Hematopoietic multipotent progenitor cell (in vitro differentiated cells): ENCODE data around the gene LMLN. TPM values are rescaled to one million over a fixed set of nuclear protein-coding genes. Genes with fewer than 3 reads are reported as not detected.
"Not testable (repeated sequence)": the region's sequence is repeated elsewhere in the genome, so short reads cannot be mapped to it uniquely, and the experiment has no call there.

Experiments
- DNase-seq, 3 donors: peaks; one replicate each; pipeline ENCODE4 v3.0.0-alpha.2; 2011 to 2015; ENCODE audit warnings: low read depth in 2 of 3, low spot score in 2 of 3
- total RNA-seq: library from RNA; depleted of rRNA; stranded (reverse); fragments of >200 nt; gene quantifications from one replicate; pipeline ENCODE4 v1.2.3, GENCODE V29; 2012

LMLN gene
- total RNA-seq, 1 donor = 4.3 TPM

- DNase-seq = no peak
Observed at GRCh38 chr3:198025644-198026043, 65.6 kb downstream of the LMLN start.

GRCh38 chr3:198026620-198027019, 66.6 kb downstream of the LMLN start:
- DNase-seq = no peak

DNA sequence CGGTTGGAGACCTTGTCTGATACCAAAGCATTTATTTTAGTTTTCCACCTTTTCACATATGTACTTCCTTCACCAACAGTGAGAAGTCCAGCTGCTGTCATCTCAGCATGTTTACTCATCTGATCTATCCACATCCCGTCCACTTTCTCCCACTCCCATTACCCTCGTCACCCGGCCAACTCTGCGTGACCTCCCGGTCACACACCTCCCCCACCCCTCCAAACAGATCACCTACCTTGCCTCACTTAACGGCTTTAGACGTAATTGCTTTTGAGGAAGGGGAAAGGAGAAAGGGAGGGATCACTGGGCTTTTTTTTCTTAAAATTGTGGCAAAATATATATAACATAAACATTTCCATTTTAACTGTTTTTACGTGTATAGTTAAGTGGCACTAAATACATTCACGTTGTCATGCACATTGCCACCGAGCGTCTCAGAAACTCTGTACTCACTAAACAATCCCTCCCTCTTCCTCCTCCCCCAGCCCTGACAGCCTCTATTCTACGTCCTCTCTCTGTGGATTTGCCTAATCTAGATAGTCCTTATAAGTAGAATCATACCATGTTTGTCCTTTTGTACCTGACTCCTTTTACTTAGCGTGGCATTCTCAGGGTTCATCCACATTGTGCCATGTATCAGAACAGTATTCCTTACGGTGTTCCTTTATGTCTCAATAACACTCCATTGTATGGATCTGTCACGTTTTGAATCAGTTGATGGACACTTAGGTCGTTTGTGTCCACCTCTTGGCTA, 67.2 kb downstream of the LMLN start:
- DNase-seq = no peak

DNA sequence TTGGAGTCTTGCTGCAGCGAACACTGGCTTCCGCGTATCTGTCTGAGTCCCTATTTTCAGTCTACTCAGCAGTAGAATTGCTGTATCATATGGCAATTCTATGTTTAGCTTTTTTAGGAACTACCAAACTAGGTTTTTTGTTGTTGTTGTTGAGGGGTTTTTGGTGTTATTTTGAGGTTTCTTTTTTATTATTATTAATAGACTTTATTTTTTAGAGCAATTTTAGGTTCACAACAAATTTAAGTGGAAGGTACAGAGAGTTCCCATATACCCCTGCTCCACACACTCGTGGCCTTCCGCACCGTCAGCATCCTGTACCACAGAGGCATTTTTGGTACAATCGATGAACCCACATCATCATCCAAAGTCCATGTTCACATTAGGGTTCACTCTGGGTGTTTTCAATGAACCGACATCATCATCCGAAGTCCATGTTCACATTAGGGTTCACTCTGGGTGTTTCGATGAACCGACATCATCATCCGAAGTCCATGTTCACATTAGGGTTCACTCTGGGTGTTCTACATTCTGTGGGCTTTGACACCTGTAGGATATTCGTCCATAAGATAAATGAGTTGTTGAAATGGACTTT, 67.9 kb downstream of the LMLN start:
- DNase-seq = no peak

DNA sequence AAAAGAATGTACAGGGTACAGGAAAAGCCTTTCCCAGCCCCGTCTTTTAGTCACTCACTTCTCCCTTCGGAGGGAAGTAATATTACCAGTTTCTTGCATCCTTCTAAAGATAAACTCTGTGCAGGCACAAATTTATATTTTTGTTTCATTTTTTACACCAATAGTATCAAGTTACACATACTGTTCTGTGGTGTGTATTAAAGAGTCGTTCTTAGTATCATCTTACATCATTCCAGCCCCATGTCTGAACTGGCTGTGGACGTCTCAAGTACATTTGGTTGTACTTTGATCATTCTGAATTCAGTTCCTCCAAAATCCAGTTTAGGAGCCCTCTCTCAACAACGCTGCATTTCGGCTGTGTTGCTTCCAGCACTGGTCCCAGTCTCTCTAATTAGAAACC, 68.7 kb downstream of the LMLN start:
- DNase-seq = no peak

- peak in 1 of 3 donors; percentile 6 for DNase-seq
Observed at GRCh38 chr3:198030125-198030524, 70.1 kb downstream of the LMLN start.

DNA sequence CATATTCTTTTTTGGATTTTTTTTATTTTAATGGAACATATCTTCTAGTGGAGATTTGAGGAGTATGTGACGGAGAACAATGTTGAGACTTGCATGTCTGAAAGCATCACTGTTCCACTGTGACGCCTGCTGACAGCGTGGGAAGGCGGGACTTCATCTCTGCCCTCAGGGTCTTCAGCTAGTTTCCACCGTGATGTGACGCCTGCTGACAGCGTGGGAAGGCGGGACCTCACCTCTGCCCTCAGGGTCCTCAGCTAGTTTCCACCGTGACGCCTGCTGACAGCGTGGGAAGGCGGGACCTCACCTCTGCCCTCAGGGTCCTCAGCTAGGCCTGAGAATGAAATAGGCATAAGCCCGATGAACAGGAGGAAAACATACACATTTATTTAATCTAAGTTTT, 70.7 kb downstream of the LMLN start:
- DNase-seq = no peak

DNA sequence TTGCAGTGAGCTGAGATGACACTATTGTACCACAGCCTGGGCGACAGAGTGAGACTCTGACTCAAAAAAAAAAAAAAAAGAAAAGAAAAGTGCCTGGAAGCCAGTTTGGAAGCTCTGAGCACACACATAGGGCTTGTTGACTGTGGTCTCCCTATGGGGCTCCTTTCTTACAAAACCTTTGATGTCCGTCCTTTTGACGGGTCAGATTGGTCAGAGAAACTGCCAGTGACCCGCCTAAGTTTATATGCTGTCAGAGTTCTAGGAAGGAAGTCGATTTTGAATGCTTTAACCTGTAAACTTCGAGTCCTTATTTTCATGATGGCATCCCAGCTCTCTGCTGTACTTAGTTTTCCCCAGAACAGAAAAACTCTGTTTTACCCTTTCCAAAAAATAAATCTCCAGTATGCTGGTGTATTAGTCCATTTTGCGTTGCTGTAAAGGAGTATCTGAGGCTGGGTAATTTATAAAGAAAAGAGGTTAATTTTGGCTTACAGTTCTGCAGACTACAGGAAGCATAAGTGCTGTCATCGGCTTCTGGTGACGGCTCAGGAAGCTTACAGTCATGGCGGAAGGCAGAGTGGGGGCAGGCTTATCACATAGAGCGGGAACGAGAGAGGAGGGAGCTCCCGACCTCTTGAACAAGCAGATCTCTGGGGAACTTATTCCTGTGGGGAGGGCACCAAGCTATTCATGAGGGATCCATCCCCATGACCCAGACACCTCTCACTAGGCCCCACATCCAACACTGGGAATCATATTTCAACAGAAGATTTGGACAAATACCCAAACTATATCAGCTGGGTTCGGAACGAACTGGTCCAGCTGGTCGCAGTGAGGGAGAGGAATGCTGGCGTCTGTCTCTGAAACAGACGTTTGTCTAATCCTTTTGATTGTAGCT, 72.3 kb downstream of the LMLN start:
- DNase-seq = peak in 2 of 3 donors; percentile 26 to 48

DNA sequence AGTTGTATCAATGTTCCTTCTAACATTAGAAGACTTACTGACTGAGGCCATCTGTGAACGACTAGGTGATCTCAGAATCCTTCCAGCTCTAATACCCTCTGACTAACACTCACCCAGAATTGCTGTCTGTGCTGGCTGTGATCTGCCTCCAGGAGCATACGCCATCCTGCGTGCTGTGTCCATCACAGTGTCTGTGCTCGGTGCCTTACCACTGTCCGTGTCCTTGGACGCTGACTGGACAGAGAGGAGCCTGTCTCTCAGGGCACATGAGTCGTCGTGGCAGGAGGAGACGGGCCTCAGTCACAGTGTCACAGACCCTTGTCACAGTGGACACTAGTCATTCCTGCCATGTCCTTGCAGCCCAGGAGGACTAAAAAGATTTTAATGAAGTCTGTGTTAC, 83.1 kb downstream of the LMLN start:
- no peak for DNase-seq

GRCh38 chr3:198046120-198046857, 86.3 kb downstream of the LMLN start:
- no peak for DNase-seq

- no peak for DNase-seq
Observed at GRCh38 chr3:198048445-198048844, 88.4 kb downstream of the LMLN start.

DNA sequence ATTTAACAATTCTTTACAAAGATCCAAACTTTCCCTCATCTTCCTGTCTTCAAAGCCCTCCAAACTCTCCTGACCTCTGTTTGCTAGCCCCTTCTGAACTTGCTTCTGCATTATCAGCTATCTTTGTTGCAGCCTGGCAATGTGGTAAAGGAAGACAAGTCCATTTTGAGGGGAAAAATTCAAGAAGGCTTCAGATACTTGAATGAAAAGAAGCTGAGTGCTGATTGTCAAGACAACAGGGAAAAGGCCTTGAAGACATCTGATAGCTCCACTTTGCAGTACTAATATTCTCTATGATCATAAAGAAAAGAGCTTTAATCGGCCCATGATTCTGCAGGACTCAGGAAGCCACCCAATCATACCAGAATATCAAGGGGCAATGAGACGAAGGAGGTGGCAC, 91.8 kb downstream of the LMLN start:
- DNase-seq = no peak

DNA sequence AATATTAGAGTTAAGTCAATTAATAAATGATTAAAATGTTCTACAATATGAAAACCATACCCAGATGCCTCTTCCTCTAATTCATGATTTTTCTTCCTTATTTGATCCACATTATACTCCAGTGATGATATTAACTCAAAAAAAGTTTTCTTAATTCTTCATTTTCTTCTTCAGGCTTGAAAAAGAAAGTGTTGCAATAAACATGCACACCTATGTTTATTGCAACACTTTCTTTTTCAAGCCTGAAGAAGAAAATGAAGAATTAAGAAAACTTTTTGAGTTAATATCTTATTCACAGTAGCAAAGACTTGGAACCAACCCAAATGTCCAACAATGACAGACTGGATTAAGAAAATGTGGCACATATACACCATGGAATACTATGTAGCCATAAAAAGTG, 93.4 kb downstream of the LMLN start:
- not testable (repeated sequence) for DNase-seq

GRCh38 chr3:198061119-198062067, 101.4 kb downstream of the LMLN start:
- no peak for DNase-seq

DNA sequence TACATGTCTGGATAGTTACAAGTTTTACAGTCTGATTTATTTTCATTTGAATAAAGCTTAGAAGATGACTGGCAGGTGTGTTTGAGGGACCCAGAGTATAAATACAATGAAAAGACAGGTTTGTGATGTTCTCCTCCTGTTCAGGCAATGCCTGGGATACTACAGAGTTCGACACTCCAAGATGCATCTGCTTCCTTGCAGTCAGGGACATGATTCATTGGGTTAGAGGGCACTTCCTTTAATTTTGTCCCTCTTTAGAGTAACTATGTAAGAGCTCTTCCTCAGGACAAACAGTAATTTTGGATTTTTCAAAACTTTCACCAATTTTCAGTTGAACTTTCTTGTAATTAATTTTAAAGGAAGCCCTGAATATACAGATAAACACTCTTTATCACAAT, 102.0 kb downstream of the LMLN start:
- DNase-seq = no peak

GRCh38 chr3:198064420-198064819, 104.4 kb downstream of the LMLN start:
- no peak for DNase-seq

- no peak for DNase-seq
Observed at GRCh38 chr3:198065897-198066296, 105.9 kb downstream of the LMLN start.

- DNase-seq = no peak
Observed at GRCh38 chr3:198067416-198067815, 107.4 kb downstream of the LMLN start.

DNA sequence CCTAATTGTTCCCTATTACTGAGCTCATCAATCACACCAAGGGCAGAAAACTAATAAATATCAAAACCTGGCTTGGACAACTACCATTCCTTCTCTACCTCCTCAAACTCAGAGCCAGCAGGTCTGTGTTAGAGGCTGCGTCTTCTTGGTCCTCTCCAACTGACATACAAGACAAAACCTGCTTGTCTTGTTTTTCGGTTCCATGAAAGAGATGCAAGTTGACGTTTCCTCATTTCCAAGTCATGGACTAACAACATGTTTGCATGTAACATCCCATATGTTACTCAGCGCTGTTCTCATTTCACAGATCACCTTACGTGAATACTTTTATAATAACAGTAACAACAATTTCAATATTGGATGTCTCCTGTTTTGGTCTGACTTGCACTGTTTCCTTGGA, 110.9 kb downstream of the LMLN start:
- DNase-seq = no peak
